Uterus (tissue), 4 donors: Measurements from ENCODE around the gene CRACDL. TPM values are rescaled to one million over a fixed set of nuclear protein-coding genes. Genes with fewer than 3 reads are reported as not detected.

Experiments used
- DNase-seq, 2 donors: peaks; one replicate each; pipeline ENCODE4 v3.0.0-alpha.2; 2019 to 2020
- H3K27ac ChIP-seq, 2 donors: fragments of 200-600 bp; sonication (generic); 1 replicate in 1 of 2; 2 replicates in 1 of 2; pipeline ENCODE4 v1.5.1; 2016 to 2018
- H3K27me3 ChIP-seq, 2 donors: fragments of 200-600 bp; sonication (generic); one replicate each; pipeline ENCODE4 v1.5.1; 2018 to 2019; ENCODE audit warnings: control low read depth in 1 of 2
- H3K36me3 ChIP-seq, 2 donors: fragments of 200-600 bp; sonication (generic); one replicate each; pipeline ENCODE4 v1.5.1; 2019; ENCODE audit warnings: control low read depth in 1 of 2
- H3K4me1 ChIP-seq, 2 donors: fragments of 200-600 bp; sonication (generic); one replicate each; pipeline ENCODE4 v1.5.1; 2018 to 2019; ENCODE audit warnings: control low read depth in 1 of 2
- H3K4me3 ChIP-seq, 2 donors: fragments of 200-600 bp; sonication (generic); 1 replicate in 1 of 2; 2 replicates in 1 of 2; pipeline ENCODE4 v1.5.1; 2018 to 2019; ENCODE audit warnings: mild to moderate bottlenecking in 1 of 2
- H3K9me3 ChIP-seq, 2 donors: fragments of 200-600 bp; sonication (generic); one replicate each; pipeline ENCODE4 v1.5.1; 2019; ENCODE audit warnings: control low read depth in 1 of 2
- POLR2A ChIP-seq, 2 donors: fragments of 450-650 bp; IDR thresholded peaks; one replicate each; pipeline ENCODE4 v1.6.1; 2016; ENCODE audit warnings: antibody characterized with exemption in 2 of 2, mild to moderate bottlenecking in 1 of 2, moderate library complexity in 1 of 2
- intact Hi-C: fragments of 100-400 bp; cut with DNase I; formaldehyde crosslinking; loops from one replicate; pipeline ENCODE4 v1.15.1; 2023; ENCODE audit warnings: low total_unique reads
- total RNA-seq, 4 donors: library from RNA; depleted of rRNA in 3 of 4; stranded (reverse); fragments of >200 nt in 3 of 4; gene quantifications; one replicate each; pipeline versions ENCODE4 v1.1.0 to v1.2.4, GENCODE V29; 2014 to 2023
- TF ChIP-seq, protein P1 (sequence below), 4 experiments: fragments of 200-600 bp in 2 of 4; fragments of 450-650 bp in 2 of 4; sonication (generic) in 2 of 4; IDR thresholded peaks; one replicate each; pipeline ENCODE4 v1.5.1; 2016 to 2019; ENCODE audit warnings: antibody characterized with exemption in 4 of 4, mild to moderate bottlenecking in 2 of 4, moderate library complexity in 1 of 4
- donor health status: DM: yes; HTN: yes; CAD: no.

CRACDL gene
- total RNA-seq, 4 donors from 2014 or later = 1.5 to 14.6 (median 6.1) TPM

- intact Hi-C loops = no loop called here
- Histone ChIP-seq H3K4me1 (no peaks in the 10 kb centered on the region), H3K9me3 (no peaks in the 10 kb centered on the region), H3K27me3 (no peaks in the 10 kb centered on the region), H3K27ac (no peak overlapping the region), H3K36me3 (no peaks in the 10 kb centered on the region), H3K4me3 (no peak overlapping the region)
- no peak for DNase-seq
- TF ChIP-seq, protein P1, sequence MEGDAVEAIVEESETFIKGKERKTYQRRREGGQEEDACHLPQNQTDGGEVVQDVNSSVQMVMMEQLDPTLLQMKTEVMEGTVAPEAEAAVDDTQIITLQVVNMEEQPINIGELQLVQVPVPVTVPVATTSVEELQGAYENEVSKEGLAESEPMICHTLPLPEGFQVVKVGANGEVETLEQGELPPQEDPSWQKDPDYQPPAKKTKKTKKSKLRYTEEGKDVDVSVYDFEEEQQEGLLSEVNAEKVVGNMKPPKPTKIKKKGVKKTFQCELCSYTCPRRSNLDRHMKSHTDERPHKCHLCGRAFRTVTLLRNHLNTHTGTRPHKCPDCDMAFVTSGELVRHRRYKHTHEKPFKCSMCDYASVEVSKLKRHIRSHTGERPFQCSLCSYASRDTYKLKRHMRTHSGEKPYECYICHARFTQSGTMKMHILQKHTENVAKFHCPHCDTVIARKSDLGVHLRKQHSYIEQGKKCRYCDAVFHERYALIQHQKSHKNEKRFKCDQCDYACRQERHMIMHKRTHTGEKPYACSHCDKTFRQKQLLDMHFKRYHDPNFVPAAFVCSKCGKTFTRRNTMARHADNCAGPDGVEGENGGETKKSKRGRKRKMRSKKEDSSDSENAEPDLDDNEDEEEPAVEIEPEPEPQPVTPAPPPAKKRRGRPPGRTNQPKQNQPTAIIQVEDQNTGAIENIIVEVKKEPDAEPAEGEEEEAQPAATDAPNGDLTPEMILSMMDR (IDR thresholded peaks at IDR 0.05) = no peak
- no peak for TF ChIP-seq POLR2A (IDR thresholded peaks at IDR 0.05)
These were observed 16.9 kb upstream of the CRACDL start for GRCh38 chr2:98952966-98953365.

DNA sequence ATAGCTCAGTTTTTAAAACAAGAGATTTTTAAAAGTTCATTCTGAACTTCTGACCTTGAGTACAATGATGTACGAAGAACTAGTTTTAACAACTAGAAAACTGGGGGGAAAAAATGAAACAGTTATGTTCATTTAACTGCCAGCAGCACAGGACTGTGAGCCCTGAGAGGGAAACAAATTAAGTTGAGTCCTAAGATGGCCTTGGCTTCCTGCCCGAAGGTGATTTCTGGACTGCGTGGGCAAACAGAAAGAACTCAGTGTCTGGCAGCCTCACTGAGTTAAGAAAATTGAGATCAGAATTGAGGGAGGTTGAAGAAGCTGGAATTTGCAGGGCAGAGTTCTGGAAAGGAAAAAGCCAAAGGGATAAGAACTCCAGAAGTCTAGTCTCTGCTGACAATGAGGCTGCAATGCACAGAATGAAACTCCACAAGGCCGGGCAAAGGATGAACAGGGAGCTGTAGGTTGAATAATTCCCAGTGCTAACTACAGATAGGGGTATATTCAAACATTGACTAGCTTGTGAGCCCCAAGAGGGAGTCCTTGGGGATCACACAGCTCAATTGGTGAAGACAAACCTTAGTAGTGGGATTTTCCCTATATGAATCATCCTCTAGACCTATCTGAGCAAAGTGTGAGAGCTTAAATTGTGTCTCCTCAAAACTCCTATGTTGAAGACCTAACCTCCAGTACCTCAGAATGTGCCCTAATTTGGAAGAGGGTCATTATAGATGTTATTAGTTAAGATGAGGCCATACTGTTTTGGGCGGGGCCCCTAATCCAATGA, 13.1 kb upstream of the CRACDL start:
- Histone ChIP-seq H3K27ac (no peak overlapping the region), H3K4me1 (no peaks in the 10 kb centered on the region), H3K4me3 (no peak overlapping the region), H3K27me3 (no peaks in the 10 kb centered on the region), H3K36me3 (no peaks in the 10 kb centered on the region), H3K9me3 (no peaks in the 10 kb centered on the region)
- intact Hi-C loops = no loop called here
- no peak for TF ChIP-seq POLR2A (IDR thresholded peaks at IDR 0.05)
- TF ChIP-seq, protein P1 (IDR thresholded peaks at IDR 0.05) = no peak
- no peak for DNase-seq

DNA sequence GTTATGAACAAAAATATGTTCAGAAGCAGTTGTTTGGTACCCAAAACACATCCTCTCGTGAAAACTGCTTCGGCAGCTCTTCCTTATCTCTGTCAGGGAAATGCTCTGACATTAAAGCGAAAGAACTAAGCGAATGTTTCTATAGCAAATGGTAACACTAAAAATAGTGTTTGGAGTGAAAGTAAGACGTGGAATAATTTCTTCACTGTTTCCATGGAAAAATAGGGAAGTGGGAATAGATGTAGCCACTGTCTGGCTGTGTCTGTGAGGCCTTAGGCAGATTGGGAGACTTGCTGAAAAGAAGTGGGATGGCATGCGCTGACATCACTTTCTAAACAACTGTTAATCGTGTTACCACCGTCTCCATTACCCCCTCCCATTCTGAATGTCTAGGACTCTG, 11.5 kb upstream of the CRACDL start:
- intact Hi-C loops = no loop called here
- Histone ChIP-seq H3K27me3 (no peaks in the 10 kb centered on the region), H3K36me3 (no peaks in the 10 kb centered on the region), H3K27ac (no peak overlapping the region), H3K4me1 (no peaks in the 10 kb centered on the region), H3K4me3 (no peak overlapping the region), H3K9me3 (no peaks in the 10 kb centered on the region)
- DNase-seq = no peak
- TF ChIP-seq, protein P1 (IDR thresholded peaks at IDR 0.05) = no peak
- no peak for TF ChIP-seq POLR2A (IDR thresholded peaks at IDR 0.05)

DNA sequence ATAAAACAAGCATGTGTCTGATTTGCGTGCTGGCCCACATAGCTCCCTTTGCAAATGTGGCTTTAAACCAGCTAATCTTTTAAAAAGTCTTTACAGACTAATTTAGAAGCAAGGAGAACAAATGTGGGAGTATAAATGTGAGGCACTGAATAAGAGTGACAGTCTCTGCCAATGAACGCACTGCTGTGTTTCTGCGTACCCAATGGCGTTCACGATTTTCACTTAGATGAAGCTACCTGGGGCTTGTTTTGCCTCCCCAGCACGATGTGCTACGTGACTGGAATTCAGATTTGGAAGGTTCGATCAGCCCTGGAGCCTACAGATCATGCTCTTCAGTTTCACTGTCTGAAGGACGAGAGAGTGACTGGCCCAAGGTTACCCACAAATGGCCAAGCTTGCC, 10.8 kb upstream of the CRACDL start:
- TF ChIP-seq POLR2A (IDR thresholded peaks at IDR 0.05) = no peak
- TF ChIP-seq, protein P1 (IDR thresholded peaks at IDR 0.05) = no peak
- no peak overlapping the region for H3K4me3 ChIP-seq
- no peaks in the 10 kb centered on the region for H3K36me3 ChIP-seq
- H3K4me1 ChIP-seq = no peaks in the 10 kb centered on the region
- no peaks in the 10 kb centered on the region for H3K9me3 ChIP-seq
- intact Hi-C loops = no loop called here
- no peak for DNase-seq
- H3K27me3 ChIP-seq = no peaks in the 10 kb centered on the region
- no peak overlapping the region for H3K27ac ChIP-seq

DNA sequence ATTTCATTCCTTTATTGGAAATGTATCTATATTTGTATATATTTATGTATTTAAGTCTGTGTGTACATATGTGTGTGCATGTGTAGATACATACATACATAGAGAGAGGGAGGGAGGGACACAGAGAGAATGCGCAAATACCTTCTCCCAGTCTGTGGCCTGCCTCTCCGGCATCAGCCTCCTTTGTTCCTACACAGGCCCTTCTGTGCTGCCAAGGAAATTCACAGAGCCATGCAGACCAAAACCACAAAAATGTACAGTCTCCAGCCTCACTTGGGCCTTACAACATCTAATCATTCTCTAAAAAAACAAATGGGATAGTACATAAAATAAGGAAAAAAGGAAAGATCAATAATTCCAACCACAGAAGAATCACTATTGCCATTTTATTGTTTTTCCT, 8.8 kb upstream of the CRACDL start:
- intact Hi-C loops = no loop called here

More for the DNA sequence above, 8.8 kb upstream of the CRACDL start:
- Histone ChIP-seq H3K27ac (no peak overlapping the region), H3K4me1 (no peaks in the 10 kb centered on the region), H3K9me3 (no peaks in the 10 kb centered on the region), H3K36me3 (no peaks in the 10 kb centered on the region), H3K4me3 (no peak overlapping the region), H3K27me3 (no peaks in the 10 kb centered on the region)
- no peak for TF ChIP-seq POLR2A (IDR thresholded peaks at IDR 0.05)
- TF ChIP-seq, protein P1 (IDR thresholded peaks at IDR 0.05) = no peak
- DNase-seq = no peak
